CD1c-positive myeloid dendritic cell (primary cell): ENCODE measurements around the gene NBAS.
"Not testable (repeated sequence)": the region's sequence is repeated elsewhere in the genome, so short reads cannot be mapped to it uniquely, and the experiment has no call there.

Source experiments
- DNase-seq: peaks from one replicate; pipeline ENCODE4 v3.0.0-alpha.2; 2016; ENCODE audit errors: extremely low spot score

NBAS gene

GRCh38 chr2:15471606-15472005 lies 89.5 kb downstream of the NBAS start:
- no peak for DNase-seq

DNA sequence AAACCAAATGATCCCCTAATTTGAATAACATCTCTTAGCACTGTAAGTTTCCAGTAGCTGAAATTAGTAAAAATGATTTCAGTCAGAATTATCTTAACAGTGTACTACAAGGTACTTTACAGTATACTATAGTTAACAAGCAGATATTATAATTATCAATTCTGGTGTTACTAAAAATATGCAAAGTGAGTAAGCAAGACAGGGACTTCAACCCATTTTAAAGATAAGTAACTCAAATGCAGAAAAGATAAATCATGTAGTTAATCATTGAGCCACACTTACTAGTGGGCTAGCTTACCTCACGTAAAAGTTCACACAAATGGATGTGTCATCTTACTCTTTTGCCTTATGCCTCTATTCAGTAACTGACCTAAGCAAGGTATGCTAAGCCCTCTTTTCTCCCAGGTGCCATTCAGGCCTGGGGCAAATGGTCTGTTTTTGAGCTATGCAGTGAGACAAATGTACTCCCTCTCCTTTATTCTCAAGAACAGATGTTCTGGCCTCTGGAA lies 101.0 kb downstream of the NBAS start:
- no peak for DNase-seq

- DNase-seq = no peak
These were observed 102.9 kb downstream of the NBAS start for GRCh38 chr2:15458277-15458676.

DNA sequence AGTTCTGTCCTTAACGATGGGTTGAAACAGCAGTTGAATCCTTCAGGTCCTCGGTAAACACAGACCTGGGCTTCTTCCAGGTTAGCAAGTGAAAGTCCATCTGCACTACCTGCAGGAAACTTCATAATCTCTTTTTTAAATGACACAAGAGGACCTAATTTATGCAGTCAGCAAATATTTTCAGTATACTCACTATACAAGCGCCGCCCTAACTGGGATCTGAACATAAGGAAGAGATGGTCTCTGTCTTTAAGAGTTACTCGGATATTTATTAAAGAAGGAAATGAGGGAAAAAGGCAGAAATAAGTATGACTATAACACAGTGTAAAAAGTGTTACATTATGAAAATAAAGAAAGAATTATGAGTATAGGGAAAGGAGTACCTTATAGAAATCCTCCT lies 103.3 kb downstream of the NBAS start:
- no peak for DNase-seq

DNA sequence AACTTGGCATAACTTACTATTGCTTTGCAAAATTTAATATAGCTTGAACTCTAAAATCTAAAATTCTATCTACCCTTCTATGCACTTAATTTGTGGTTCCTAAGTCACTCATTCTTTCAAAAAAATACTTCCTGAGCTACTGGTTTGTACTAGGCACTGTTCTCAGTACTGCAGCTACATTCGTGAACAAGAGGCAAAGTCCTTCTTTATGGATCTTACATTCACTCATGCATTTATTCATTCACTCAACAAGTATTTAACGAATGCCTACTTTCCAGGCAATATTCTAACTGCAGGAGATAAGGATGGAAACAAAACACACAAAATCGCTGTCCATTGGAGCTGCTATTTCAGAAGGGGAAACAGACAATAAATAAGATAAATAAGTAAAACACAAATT lies 104.8 kb downstream of the NBAS start:
- DNase-seq = no peak

- DNase-seq = no peak
These were observed 110.3 kb downstream of the NBAS start for GRCh38 chr2:15450808-15451207.

- DNase-seq = no peak
These were observed 111.4 kb downstream of the NBAS start for GRCh38 chr2:15449556-15450236.

- DNase-seq = no peak
These were observed 112.8 kb downstream of the NBAS start for GRCh38 chr2:15448250-15448839.

DNA sequence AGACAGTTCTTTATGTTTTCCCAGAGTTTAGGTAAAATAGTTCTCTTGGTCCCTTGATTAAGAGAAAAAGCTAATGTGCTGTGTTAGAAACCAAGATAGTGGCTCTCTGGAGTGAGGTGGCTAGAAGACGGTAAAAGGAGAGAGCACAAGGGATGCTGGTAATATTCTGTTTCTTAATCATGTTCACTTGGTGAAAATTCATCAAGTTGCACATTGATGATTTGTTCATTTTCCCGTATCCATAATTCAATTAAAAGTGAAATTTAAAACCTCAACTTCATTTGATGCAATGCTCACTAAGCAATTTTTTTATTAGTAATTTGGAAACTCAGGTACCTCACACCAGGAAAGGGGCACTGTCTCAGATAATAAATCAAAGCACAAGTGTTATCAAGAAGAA lies 113.8 kb downstream of the NBAS start:
- no peak for DNase-seq

DNA sequence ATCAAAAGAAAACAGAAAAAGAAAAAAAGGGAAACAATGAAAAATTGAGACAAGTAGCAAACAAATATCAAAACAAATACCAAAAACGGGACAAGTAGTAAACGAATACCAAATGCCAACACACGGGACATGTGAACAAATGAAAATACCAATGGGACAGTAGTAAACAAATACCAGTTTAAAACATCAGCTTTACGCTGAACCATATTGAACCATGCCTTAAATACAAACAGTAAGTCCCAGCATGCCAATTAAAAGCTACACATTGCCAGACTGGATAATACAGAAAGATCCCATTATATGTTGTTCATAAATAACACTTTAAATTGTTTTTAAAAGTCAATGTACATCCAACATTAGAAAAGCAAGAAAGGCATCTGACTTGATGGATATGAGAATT lies 114.2 kb downstream of the NBAS start:
- no peak for DNase-seq

GRCh38 chr2:15445891-15446562 lies 115.1 kb downstream of the NBAS start:
- no peak for DNase-seq

GRCh38 chr2:15439768-15440524 lies 121.2 kb downstream of the NBAS start:
- not testable (repeated sequence) for DNase-seq

- DNase-seq = not testable (repeated sequence)
These were observed 121.8 kb downstream of the NBAS start for GRCh38 chr2:15439366-15439765.

- DNase-seq = no peak
These were observed 124.9 kb downstream of the NBAS start for GRCh38 chr2:15436195-15436594.

- DNase-seq = no peak
These were observed 125.7 kb downstream of the NBAS start for GRCh38 chr2:15435474-15435873.

- DNase-seq = no peak
These were observed 128.4 kb downstream of the NBAS start for GRCh38 chr2:15432642-15433256.

DNA sequence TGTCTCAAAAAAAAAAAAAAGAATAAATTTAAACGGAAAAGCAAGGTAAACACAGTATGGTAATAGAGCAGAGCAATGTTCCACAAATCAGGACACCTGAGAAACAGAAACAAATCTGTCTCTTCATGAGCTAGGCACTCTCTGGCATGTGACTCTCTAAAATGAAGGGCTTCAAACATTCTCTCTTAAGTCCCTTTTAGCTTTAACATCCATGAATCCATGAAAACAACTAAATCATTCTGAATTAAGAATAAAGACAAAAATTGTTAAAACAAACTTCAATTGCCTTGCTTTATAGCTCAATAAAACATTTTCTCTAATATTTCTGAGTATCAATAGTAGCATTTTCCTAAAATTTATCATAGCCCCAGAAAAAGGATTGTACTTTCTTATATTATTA lies 132.1 kb downstream of the NBAS start:
- no peak for DNase-seq

DNA sequence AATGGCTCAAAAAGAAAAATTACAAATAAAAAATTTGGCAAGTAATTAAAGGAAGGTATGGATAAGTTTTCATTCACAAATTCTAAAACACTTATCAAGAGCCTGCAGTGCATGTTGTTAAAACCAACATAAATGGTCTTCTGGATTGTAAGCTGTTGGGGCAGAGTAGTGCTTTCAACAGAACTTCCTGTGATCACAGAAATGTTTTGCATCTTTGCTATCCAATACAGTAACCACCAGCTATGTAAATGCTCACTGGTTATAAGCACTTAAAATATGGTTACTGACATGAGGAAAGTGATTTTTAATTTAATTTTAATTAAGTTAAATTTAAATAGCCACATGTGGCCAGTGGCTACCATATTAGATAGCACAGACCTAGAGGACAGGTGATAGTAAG lies 133.1 kb downstream of the NBAS start:
- DNase-seq = no peak

DNA sequence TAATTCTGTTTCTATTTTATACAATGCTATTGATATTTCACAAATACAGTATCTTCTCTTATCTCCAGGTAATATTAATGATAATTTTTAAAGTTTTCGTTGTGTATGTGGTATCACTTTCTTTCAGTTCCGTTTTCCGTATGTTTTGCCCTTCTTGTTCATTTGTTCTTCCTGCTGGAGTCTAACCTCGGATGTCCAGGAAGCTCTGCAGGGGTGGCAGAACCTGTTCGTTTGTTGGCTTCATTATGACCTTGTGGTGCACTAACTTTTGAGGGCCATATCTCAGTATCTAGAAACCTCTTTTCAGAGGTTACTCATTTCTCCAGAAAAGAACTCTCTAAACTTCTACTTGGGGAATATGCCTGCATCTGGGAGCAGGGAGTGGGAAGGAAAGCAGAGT lies 134.5 kb downstream of the NBAS start:
- DNase-seq = no peak

GRCh38 chr2:15425712-15426111 lies 135.4 kb downstream of the NBAS start:
- no peak for DNase-seq

DNA sequence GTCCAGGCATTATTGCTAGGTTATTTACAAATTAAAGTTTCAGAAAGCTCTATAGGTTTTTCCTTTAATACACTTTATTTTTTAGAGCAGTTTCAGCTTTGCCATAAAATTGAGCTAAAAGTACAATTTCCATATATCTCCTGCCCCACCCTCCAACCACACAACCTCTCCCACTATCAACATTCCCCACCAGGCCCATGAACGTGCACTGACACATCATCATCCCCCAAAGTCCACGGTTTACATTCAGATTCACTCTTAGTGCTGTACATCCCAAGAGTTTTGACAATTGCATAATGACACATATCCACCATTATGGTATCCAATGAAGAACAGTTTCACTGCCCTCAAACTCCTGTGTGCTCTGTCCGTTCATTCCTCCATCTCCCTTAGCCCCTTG lies 139.4 kb downstream of the NBAS start:
- no peak for DNase-seq

DNA sequence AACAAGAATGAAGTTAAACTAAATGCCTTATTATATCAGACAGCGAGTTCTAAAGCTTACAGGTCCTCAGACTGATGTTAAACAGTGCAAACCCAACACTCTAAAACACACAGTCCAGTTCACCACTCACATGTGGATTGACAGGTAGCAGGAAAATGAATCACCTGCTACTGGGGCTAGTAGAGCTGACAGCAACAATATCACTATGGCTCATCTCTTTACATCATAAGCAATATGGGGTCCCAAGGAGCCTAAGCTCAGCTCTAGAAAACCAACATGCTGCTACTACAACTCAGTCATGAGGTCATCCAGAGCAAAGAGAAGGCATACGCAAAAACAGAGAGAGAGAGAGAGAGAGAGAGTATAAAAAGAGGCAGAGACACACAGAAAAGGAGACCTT lies 145.4 kb downstream of the NBAS start:
- DNase-seq = no peak
